Hematopoietic multipotent progenitor cell (in vitro differentiated cells): Measurements from ENCODE around the gene RNF8. TPM values are rescaled to one million over a fixed set of nuclear protein-coding genes. Genes with fewer than 3 reads are reported as not detected.

ENCODE experiments used
- DNase-seq, 3 donors: peaks; one replicate each; pipeline ENCODE4 v3.0.0-alpha.2; 2011 to 2015; ENCODE audit warnings: low read depth in 2 of 3, low spot score in 2 of 3
- total RNA-seq: library from RNA; depleted of rRNA; stranded (reverse); fragments of >200 nt; gene quantifications from one replicate; pipeline ENCODE4 v1.2.3, GENCODE V29; 2012

Gene RNF8
- total RNA-seq, 1 donor = 16.4 TPM

DNA sequence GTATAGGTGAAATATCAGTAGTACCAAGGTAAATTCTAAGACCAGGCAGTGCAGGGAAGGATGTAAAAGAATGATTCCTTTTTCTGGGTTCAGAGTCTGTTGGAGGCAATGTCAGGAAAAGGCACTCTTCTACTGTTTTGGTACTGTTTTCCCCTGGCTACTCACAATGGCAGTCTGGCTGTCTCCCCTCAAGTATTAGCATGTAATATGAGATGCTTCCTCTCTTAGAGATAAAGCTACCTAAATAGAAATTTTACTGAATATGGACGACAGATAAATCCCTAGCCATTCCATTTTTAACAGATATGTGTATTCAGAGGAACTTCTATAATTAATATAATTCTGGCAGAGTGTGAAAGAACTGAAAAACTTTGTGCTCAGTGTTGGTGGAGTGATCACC, 3.5 kb downstream of the RNF8 start:
- DNase-seq = no peak

DNA sequence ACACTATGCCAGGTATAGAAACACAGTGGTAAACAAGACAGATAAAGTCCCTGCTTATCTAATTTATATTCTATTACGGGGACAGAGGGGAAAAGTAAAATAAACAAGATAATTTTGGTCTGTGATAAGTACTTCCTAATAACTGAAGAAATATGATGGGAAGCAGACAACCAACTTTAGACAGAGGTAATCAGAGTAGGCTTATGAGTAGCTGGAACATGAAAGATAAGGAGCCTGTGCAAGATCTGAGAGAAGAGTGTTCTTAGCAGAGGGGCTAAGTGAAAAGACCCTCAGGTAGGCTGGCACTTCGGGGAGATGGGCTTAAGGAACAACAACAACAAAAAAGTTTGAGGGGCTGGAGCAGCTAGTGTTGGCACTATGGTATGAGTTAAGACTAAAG, 4.1 kb downstream of the RNF8 start:
- no peak for DNase-seq

DNA sequence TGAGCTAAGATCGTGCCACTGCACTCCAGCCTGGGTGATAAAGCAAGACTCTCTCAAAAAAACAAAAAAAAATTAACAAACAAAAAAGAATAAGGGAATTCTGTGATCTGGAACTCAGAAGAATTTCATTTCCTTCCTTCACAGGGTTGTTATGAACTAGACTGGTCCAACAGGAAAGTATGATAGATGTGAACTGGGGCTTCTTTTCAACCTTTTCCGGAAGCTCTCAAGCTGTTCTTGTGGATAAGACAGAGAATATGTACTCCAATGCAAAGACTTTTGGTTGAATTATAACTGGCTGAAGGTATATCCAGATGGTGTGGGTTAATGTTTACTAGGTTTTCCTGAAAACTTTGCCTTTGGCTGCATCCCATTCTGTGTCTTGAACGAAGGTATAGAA, 5.3 kb downstream of the RNF8 start:
- DNase-seq = peak in 2 of 3 donors; percentile 18 to 59

DNA sequence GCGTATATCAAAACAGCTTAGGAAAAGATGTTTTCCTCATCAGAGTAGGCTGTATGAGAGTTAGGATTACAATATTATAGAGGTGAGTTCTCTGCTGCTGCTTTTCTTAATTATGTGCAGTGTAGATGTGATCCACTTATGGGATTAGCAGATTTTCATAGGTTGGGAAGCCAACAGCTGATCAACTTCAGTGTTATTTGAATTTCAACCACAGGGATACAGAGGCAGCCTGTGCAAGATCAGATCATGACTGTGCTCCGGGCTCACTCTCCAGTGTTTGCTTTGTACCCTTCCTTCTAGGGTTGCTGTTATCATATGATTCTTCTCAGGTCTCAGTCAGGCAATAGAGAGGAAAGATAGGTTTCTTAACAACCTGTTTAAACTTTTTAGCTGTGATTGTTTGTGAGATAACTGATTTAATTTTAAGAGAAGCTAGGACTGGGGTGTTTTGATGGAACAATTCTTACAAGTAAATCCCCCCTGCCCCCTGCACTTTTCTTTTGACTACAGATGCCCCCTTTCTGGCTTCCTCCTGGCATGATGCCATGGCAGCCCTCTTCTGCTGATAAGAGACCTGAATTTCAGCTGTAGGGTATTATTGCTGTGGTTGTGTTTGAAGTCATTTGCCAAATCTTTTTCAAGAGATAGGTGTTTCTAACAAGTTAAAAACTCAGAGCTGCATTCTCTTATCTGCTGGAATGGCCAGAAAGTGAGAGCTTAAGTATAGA, 8.5 kb downstream of the RNF8 start:
- DNase-seq = peak in 2 of 3 donors; percentile 44 to 72

DNA sequence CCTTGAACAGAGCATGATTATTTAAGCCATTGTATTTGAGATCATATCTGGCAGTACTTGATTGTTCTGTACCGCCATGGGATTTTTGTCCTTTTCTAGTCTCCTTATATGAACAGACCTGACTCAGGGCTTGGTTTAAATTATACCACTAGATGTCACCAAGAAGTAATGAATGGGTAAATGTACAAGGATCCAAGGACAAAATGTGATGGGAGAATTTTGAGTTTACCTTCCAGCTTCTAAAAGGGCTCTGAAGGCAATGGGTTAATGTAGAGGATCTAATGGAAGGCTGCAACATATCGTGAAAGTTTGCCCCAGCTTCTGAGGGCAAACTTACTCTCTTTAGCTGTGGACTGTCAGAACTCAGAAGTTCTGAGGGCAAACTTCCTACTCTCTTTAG, 12.0 kb downstream of the RNF8 start:
- peak in 2 of 3 donors; percentile 14 to 36 for DNase-seq

DNA sequence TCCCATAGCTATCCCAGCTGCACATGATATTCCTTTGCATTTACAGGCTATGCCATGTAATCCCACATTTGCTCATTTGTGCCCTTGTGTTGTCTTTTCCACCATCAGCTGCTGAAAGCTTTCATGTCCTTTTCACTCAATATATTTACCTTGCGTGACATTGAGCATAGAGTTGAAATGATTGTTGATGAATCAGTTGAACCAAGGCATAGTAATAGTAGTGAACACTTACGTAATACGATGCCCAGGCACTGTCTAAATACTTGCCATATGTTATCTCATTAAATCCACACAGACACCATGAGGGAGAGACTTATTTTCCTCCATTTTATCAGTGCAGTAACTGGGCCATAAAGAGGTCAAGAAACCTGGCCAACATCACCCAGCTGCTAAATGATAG, 13.1 kb downstream of the RNF8 start:
- no peak for DNase-seq

DNA sequence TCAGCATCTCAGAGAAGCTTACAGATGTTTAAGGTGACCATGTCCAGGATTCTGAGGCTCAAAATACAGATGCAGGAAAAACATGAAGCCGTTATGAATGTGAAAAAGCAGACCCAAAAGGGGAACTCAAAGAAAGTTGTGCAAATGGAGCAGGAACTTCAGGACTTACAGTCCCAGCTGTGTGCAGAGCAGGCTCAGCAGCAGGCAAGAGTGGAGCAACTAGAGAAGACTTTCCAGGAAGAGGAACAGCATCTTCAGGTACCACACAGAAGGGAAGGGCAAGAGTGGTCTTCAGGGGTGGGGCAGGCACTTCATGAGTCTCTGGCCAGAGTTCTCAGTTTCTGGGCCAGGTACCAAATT, 15.2 kb downstream of the RNF8 start:
- no peak for DNase-seq

DNA sequence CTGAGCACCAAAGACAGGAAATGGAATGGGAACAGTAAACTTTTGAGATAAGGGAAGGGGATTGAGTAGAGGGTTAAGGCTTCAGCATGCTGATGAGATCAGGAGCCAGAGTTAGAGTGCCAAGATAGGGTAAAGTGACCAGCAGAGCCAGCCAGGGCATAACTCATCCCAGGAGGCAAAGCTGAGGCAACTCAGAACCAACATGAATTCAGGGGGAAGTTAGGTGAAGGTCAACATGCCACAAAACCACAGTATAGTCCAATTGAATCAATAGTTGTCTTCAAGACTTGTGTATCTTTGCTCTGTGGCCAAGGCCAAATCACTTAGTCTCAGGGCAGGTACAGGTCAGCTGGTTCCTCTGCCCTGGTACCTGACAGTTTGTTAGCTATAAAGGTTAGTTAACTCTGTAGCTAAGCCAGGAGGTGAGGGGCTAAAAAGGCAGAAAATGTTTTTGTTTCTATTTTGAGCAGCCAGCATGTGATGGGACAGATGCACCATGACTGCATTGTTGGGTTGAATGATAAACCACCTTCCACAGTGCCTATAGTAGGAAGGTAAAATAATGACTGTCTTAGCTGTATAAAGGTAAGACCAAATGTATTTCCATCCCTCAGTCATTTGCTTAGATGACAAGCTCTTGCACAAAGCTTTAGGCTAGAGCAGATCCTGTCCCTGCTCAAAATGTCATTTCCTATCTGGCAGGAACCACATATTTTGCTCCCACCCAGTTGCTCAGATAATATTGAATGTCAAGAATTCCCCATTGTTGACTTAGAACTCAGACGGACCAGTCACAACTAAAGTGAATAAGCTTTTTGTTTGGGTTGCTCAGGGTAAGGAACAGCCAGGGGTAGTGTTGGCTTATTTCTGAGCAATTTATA, 15.8 kb downstream of the RNF8 start:
- DNase-seq = no peak

DNA sequence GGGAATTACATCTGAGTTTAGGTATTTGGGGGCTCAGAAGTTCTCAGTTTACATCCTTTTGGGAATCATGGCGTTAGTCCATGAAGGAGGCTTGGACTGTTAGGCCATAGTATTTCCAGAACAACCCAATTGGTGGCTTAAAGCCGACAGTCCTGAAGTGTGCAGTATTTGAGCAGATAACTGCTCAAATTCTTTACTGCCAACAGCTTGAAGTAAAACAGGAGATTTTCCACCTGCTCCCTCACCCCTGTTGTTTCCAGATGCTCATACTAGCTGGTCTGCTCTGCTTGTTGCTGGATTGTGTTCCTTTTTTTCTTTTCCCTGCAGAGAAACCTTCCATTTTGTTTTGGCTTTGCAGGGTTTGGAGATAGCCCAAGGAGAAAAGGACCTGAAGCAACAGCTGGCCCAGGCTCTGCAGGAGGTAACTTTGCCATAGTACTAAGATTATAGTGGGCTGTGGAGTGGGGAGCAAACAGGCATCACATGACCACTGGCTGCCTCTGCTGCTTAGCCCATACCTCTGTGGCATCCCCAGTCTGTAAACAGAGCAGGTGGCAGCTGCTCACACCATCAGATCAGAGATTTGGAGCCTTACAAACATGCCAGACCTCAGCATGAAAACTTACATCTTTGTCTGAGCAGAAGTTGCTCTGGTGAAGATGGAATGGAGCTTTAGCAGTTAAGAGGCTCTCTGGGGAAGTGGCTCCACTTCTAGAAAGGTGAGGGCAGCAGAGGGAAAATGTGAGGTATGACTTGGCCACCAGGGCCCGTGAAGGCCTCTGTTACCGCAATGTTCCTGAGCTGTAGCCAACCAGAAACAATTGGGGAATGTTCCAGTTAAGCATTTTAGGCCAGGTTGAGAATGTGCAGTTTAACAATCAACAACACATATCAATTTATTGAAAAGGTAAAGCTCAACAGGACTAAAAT, 17.6 kb downstream of the RNF8 start:
- no peak for DNase-seq

DNA sequence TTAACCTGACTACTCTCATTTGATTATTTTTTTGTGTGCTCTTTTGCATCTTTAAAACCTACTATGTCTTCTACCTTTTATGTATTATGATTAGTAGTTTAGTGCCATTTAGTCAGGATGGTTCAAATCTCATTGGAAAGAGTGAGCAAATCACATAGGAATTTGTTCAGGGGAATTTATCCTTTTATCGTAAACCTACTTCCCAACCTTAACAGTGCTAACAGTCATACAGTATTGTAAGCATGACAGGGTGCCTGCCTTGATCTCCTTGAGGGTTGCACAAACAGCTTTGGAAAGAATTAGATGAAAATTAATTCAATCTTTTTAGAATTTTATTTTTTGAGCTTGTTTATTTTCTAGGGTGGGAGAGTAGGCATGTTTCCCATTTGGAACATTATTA, 18.3 kb downstream of the RNF8 start:
- DNase-seq = no peak

DNA sequence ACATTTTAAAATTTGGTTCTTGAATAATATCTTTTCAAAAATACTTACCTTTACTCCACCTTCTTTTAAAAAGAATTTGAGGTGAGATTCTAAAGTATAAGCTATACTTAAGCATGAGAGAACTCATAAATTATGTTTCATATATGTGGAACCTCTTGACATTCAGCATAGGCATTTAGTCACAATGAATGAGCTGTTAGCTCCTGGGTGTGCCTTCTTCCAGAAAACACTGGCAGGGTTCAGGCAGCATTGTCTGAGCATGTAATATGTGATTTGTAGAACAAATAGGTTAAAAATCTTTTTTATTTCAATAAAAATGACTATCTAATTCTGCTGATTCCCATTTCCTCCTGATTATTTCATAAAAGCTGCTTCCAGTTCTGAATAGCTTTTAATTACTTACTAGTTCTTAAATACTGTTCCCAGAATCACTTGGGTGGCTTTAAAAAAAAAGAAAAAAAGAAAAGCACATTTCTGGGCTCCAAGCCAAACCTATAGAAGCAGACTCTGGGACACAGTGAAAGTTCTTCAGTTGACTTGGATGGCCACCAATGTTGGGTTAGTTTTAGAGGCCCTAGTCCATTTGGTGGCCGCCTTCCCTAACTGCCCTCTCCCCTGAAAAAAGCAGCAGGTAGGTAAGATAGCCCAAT, 20.2 kb downstream of the RNF8 start:
- no peak for DNase-seq

DNA sequence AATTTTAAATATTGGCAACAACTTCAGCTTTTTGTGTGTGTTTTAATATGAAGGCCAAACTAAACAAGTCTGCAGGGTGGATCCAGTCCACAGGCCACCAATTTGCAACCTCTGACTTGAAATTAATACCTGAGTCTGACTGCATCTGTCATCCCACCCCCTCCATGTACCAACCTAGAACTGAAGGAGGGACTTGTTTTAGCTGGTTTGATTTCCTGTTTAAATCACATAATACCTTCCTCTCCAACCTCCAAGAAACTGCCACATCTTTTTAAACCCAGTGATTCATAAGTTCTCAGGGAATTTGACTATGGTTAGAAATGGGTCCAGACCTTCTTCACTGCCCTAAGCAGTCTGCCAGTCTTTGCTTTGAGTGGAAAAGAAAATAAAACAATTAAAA, 21.6 kb downstream of the RNF8 start:
- DNase-seq = no peak

DNA sequence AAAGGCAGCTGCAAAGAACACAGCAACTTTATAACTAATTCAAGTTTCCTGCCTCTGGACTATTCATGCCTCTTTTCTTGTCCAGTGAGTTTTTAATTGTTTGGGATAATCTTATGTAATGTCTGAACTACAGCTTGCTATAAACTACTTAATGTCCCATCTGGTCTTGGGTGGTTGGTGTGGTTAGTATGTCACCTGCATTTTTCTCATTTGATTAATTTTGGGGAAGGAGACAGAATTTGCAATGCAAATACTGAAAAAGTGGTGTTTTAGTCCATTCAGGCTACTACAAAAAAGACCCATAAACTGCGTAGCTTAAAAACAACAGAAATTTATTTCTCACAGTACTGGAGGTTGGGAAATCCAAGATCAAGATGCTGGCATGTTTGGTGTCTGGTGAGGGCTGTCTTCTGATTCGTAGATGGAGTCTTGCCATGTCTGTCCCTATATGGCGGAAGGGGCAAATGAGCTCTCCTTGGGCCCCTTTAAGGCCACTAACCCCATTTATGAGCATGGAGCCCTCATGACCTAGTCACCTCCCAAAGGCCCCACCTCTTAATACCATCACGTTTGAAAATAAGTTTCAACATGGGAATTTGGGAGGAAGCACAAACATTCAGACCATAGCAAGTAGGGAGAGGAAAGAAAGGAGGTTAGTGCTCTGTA, 22.4 kb downstream of the RNF8 start:
- DNase-seq = no peak

DNA sequence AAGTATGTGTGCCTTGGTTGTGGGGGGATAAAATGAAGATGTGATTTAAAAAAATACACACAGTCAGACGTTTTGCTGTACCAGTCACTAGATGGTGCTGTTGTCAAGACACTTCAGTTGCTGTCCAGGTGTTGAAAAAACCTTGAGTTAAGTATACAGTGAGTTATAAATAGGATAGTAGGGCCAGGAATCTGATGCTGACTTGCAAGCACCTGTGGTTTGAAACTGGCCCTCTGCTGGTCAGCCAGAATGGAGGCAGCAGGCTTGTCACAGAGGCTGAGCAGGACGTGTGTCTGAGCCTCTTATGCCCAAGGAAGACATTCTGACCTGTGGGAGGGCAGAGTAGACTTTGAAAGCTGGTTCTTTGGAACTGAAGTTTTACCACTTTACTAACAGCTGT, 27.8 kb downstream of the RNF8 start:
- peak; percentile 6 to 64 (median 51) for DNase-seq

DNA sequence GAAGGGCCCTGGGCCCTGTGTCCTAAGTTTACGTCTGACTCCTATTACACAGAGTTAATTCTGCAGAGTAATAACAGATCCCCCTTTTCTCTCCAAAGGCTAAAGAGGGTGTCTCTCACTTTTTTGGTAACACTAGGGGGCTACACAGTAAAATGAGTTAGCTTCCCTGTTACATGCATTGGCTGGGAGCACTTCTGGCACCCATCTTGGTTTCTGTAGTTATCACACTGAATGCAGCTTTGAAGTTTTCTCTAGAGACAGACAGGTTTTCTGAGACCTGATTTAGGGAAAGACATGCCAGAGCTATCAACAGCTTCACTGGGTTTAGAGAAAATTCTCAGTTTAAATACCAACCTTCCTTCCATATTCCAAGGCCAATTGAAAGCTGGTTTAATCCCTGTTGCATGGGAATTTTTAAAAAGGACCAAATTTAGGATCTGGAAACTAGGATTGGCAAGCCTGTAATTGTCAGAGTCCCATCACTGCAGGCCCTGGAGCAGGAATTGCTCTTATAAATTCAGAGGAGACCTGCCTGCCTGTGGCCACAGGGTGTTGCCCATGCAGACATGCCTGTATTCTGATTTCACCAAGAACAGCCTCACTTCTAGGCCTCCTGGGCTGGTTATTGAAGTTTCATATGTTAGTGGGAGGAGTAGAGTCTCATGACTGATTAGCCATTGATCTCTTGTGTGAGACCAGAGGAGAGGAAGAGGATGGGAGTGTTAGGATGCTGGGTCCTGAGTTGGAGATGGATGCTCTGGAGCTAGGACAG, 29.4 kb downstream of the RNF8 start:
- peak in 1 of 3 donors; percentile 32 for DNase-seq

DNA sequence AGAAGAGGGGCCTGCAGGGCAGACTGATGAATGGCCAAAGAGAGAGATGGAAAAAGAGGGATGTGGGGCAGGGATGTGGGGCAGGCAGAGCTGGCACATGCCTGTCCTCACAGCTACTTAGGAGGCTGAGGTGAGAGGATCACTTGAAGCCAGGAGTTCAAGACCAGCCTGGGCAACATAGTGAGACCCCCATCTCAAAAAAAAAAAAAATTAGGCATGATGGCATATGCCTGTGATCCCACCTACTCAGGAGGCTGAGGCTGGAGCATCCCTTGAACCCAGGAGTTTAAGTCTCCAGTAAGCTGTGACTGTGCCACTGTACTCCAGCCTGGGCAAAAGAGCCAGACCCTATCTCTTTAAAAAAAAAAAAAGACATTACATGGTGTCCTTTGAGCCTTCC, 34.8 kb downstream of the RNF8 start:
- no peak for DNase-seq

DNA sequence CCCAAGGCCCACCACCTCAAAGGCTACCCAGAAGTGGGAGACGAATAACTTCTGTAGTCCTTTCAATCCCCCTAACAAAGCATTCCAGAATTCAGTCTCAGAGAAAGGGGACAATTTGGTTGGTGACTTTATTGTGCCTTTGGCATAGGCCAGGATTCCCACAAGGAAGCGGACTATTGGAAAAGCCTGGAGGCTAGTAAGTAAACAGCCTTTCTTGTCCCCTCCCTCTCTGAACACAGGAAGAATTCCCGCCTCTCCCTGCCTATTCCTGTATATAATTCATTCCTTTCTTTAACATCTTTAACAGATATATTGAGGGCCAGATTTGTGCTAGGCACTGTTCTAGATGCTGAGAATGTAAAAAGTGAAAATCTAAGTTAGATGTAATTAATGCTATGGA, 36.1 kb downstream of the RNF8 start:
- no peak for DNase-seq

DNA sequence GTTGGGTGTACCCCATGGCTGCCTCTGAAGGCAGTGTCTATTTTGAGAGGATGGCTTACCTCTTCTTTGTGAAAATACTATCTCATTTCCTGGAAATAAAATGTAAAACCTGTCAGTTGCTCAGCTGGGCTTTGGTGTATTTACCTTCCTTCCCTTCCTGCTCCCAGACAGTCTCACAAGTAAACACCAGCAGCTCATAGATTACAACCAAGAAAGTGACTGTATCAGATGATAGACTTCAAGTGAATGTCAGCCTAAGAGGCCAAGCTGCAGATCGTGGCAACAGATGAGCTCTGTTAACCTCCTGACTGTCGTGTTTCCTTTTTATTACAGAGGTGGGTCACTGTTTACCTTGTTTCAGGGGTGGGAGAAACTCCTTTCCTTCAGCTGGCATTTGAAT, 37.3 kb downstream of the RNF8 start:
- no peak for DNase-seq

DNA sequence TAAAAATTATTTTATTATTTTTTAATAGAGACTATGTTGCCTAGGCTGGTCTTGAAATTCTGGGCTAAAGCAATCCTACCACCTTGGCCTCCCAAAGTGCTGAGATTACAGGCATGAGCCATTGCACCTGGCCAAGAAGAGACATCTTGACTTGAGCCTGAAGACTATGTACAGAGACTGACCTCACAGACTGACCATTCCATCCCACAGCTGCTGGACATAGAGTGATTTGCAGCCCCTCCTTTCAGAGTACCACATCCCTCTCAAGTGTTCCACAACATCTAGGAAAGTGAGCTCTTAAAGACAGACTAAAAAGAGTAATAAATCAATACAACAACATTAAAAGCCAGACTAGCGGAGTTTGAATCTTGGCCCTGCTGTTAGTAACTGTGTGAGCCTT, 39.0 kb downstream of the RNF8 start:
- no peak for DNase-seq
